ENCODE results near the gene MAZ.

MAZ gene

DNA sequence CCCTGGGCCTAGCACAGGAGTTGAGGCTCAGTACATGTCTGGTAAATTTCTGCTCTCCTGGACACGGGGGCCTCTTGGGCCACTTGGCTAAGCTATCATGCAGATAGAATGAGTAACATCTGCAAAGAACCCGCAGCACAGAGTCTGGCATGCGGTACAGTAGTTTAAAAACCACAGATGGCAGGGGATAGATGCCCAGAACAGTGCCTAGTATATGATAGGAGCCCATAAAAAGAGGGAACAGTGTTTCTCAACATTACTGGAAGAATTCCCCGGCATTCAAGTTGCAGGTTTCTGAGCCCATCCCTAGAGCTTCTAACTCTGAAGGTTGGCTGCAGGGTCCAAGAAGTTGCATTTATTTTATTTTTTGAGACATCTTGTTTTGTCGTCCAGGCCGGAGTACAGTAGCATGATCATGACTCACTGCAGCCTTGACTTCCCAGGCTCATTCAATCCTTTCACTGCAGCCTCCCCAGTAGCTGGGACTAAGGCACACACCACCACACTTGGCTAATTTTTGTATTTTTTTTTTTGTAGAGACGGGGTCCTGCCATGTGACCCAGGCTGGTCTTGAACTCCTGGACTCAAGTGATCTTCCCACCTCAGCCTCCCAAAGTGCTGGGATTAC is 50.9 kb downstream of the MAZ start:
- DNase-seq (ENCODE audit: extremely low read depth, insufficient read length): no peak
- Histone ChIP-seq H3K4me3 (replicated peaks; ENCODE audit: low read depth, low read length) (no peak overlapping the region), H3K36me3 (ENCODE audit: control insufficient read depth, insufficient read depth, low read length) (peaks cover 8% of the 10 kb centered on the region), H3K27me3 (replicated peaks; ENCODE audit: control insufficient read depth, insufficient read depth, low read length) (no peaks in the 10 kb centered on the region)
- TF ChIP-seq, protein P1, sequence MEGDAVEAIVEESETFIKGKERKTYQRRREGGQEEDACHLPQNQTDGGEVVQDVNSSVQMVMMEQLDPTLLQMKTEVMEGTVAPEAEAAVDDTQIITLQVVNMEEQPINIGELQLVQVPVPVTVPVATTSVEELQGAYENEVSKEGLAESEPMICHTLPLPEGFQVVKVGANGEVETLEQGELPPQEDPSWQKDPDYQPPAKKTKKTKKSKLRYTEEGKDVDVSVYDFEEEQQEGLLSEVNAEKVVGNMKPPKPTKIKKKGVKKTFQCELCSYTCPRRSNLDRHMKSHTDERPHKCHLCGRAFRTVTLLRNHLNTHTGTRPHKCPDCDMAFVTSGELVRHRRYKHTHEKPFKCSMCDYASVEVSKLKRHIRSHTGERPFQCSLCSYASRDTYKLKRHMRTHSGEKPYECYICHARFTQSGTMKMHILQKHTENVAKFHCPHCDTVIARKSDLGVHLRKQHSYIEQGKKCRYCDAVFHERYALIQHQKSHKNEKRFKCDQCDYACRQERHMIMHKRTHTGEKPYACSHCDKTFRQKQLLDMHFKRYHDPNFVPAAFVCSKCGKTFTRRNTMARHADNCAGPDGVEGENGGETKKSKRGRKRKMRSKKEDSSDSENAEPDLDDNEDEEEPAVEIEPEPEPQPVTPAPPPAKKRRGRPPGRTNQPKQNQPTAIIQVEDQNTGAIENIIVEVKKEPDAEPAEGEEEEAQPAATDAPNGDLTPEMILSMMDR (IDR thresholded peaks at IDR 0.05; ENCODE audit: insufficient read depth, low read length, poor library complexity, severe bottlenecking): no peak

DNA sequence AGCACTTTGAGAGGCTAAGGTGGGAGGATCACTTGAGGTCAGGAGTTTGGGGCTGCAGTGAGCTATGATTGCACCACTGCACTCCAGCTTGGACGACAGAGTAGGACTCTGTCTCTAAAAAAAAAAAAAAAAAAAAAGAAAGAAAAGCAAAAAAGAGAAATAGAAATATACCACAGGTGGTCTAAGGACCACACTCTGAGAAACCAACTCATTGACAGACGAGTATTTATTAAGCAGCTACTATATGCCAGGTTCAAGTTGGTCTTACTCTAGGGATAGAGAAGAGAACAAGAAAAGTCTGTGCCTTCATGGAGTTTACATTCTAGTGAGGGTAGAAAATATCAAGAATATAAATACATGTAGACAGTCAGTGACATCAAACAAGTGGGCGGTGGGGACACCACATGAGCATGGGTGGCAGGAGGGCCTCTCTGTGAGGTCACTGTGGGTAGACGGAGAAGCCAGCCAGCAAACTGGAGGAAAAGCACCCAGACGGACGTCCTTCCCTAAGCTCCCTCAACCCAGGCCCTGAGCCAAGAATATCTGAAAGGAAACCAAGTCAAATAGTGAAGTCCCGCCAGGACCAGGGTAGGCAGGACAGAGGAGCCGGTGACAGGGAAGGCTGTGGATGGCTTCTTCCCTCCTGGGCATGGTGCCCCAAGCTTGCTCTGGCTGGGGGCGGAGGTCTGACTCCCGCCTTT is 52.0 kb downstream of the MAZ start:
- no peak for DNase-seq (ENCODE audit: extremely low read depth, insufficient read length)
- Histone ChIP-seq H3K36me3 (ENCODE audit: control insufficient read depth, insufficient read depth, low read length) (peaks cover 8% of the 10 kb centered on the region), H3K4me3 (replicated peaks; ENCODE audit: low read depth, low read length) (no peak overlapping the region), H3K27me3 (replicated peaks; ENCODE audit: control insufficient read depth, insufficient read depth, low read length) (no peaks in the 10 kb centered on the region)
- TF ChIP-seq, protein P1 (IDR thresholded peaks at IDR 0.05; ENCODE audit: insufficient read depth, low read length, poor library complexity, severe bottlenecking): no peak

DNA sequence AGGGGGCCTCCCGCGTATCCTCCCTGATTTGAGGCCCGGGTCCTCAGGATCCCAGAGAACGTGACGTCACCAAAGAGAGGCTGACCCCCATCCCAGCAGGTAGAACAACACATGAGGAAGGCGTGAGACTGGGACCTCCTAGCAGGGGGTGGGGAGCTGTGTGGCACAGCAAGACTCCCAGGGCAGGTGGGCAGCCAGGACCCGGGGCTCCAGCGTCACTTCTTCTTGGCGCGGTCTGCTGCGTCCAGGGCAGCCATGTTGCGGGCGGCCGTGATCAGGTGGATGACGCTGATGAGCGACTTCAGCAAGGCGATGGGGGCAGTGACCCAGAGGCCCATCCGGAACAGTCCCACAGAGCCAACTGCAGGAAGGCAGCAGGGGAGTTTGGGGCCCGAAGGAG is 52.6 kb downstream of the MAZ start:
- DNase-seq (ENCODE audit: extremely low read depth, insufficient read length): no peak
- TF ChIP-seq, protein P1 (IDR thresholded peaks at IDR 0.05; ENCODE audit: insufficient read depth, low read length, poor library complexity, severe bottlenecking): no peak
- Histone ChIP-seq H3K27me3 (replicated peaks; ENCODE audit: control insufficient read depth, insufficient read depth, low read length) (no peaks in the 10 kb centered on the region), H3K4me3 (replicated peaks; ENCODE audit: low read depth, low read length) (no peak overlapping the region), H3K36me3 (ENCODE audit: control insufficient read depth, insufficient read depth, low read length) (peaks cover 8% of the 10 kb centered on the region)

DNA sequence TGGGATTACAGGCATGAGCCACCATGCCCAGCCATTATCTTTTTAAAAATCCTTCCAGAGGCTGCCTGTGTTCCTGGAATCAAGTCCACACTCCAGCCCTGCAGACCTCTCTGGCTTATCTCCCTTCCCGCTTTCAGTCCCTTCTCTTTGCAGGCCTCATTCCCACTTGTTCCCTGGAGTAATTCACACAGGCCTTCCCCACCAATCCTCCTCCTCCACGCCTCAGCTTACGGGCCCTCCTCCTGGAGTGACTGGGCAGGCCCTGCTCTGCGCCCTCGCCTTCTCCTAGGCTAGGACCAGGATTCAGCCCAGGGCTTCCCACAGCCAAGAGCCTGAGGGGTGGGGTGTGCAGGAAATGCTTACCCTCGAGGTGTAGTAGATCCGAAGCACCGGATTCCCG is 53.9 kb downstream of the MAZ start:
- no peak overlapping the region for H3K4me3 ChIP-seq (replicated peaks; ENCODE audit: low read depth, low read length)
- TF ChIP-seq, protein P1 (IDR thresholded peaks at IDR 0.05; ENCODE audit: insufficient read depth, low read length, poor library complexity, severe bottlenecking): no peak
- H3K27me3 ChIP-seq (replicated peaks; ENCODE audit: control insufficient read depth, insufficient read depth, low read length): no peaks in the 10 kb centered on the region
- H3K36me3 ChIP-seq (ENCODE audit: control insufficient read depth, insufficient read depth, low read length): peaks cover 8% of the 10 kb centered on the region
- no peak for DNase-seq (ENCODE audit: extremely low read depth, insufficient read length)

All from GM06990 (cell line).